Measurements from ENCODE around the gene ATCAY.

The ATCAY gene, protein sequence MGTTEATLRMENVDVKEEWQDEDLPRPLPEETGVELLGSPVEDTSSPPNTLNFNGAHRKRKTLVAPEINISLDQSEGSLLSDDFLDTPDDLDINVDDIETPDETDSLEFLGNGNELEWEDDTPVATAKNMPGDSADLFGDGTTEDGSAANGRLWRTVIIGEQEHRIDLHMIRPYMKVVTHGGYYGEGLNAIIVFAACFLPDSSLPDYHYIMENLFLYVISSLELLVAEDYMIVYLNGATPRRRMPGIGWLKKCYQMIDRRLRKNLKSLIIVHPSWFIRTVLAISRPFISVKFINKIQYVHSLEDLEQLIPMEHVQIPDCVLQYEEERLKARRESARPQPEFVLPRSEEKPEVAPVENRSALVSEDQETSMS

DNA sequence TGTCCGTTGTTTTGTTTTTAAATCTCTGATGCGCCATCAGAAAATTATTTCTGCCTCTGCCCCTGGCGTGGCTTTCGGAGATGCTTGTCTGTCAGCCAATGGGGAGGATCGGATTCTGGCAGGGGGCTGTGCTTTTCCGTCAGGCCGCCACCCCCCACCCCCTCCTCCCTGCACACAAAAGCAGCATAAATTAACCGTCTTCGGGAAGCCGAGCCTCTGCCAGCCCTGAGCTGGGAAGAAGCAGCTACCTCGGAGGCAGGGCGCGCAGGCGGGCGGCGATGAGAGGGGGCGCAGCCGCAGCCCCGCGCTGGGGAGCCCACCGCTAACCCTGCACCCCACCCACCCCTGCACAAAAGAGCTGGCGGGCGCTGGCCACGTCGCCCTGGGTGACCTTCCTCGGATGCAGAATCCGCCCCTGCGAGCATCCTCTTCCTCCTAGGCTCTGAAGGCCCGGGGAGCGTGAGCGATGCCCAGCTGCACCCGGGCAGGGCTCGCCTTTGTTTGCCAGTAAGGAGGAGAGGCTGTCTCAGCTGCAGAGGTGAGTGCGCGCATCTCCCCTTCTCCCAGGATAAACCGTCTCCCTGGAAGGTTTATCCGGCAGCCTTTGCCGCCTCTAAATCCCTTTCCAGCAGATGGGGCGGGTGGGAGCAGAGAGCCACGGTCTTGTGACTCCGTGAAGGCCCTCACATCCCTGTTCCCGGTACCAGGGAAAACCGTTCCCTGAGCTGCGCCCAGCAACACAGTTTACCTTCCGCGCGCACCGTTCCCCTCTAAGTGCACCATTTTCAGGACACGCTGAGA is at the start of gene ATCAY:
TSS of gene ATCAY (plus strand) at position 215 of the 801 bp plus-strand sequence. CDS start 5,083 bp downstream, outside the sequence.
- no peak for TF ChIP-seq JUND (IDR thresholded peaks at IDR 0.05; ENCODE audit: low read depth)
- DNase-seq (ENCODE audit: low read depth in 1 of 2, low spot score in 1 of 2) = no peak
- in situ Hi-C loops (cut with HindIII; ENCODE audit: low pct_unique_long_range_greater_than_20kb, low sequenced_read_pairs) = no loop called here

DNA sequence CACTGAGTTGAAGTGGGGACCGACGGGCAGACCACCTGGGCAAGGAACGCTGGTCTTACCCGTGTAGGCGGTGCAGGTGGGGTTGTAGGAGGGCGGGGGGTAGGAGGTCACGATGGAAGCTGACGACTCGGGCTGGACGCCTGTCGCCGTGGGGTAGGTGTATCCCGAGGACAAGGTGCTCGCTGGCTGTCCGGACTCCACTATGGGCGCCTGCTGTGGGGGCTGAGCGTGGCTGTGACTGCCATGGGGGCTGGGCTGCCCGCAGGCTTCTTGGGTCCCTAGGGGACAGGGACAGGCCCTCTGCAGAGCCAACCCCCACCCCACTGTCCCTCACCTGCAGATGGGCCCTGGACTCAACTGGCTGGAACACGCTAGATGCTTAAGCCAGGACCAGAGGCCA is 48.9 kb upstream of the ATCAY start:
- TF ChIP-seq JUND (IDR thresholded peaks at IDR 0.05; ENCODE audit: low read depth) = no peak
- in situ Hi-C loops (cut with HindIII; ENCODE audit: low pct_unique_long_range_greater_than_20kb, low sequenced_read_pairs) = no loop called here
- DNase-seq (ENCODE audit: low read depth in 1 of 2, low spot score in 1 of 2) = no peak

- in situ Hi-C loops (cut with HindIII; ENCODE audit: low pct_unique_long_range_greater_than_20kb, low sequenced_read_pairs) = no loop called here
- TF ChIP-seq JUND (IDR thresholded peaks at IDR 0.05; ENCODE audit: low read depth) = no peak
- DNase-seq (ENCODE audit: low read depth in 1 of 2, low spot score in 1 of 2) = no peak
These were observed 48.5 kb upstream of the ATCAY start for GRCh38 chr19:3832001-3832400.

GRCh38 chr19:3833578-3834348 is 46.7 kb upstream of the ATCAY start:
- no peak for DNase-seq (ENCODE audit: low read depth in 1 of 2, low spot score in 1 of 2)
- TF ChIP-seq JUND (IDR thresholded peaks at IDR 0.05; ENCODE audit: low read depth) = no peak
- in situ Hi-C loops (cut with HindIII; ENCODE audit: low pct_unique_long_range_greater_than_20kb, low sequenced_read_pairs) = no loop called here

- no peak for DNase-seq (ENCODE audit: low read depth in 1 of 2, low spot score in 1 of 2)
- no peak for TF ChIP-seq JUND (IDR thresholded peaks at IDR 0.05; ENCODE audit: low read depth)
- in situ Hi-C loops (cut with HindIII; ENCODE audit: low pct_unique_long_range_greater_than_20kb, low sequenced_read_pairs) = no loop called here
These were observed 46.0 kb upstream of the ATCAY start for GRCh38 chr19:3834349-3835054.

- no peak for DNase-seq (ENCODE audit: low read depth in 1 of 2, low spot score in 1 of 2)
- in situ Hi-C loops (cut with HindIII; ENCODE audit: low pct_unique_long_range_greater_than_20kb, low sequenced_read_pairs) = no loop called here
These were observed 45.4 kb upstream of the ATCAY start for GRCh38 chr19:3835055-3835435.

GRCh38 chr19:3836887-3837286 is 43.6 kb upstream of the ATCAY start:
- TF ChIP-seq JUND (IDR thresholded peaks at IDR 0.05; ENCODE audit: low read depth) = no peak
- no peak for DNase-seq (ENCODE audit: low read depth in 1 of 2, low spot score in 1 of 2)
- in situ Hi-C loops (cut with HindIII; ENCODE audit: low pct_unique_long_range_greater_than_20kb, low sequenced_read_pairs) = no loop called here

More at GRCh38 chr19:3835055-3835435, 45.4 kb upstream of the ATCAY start:
- TF ChIP-seq JUND (IDR thresholded peaks at IDR 0.05; ENCODE audit: low read depth) = no peak

DNA sequence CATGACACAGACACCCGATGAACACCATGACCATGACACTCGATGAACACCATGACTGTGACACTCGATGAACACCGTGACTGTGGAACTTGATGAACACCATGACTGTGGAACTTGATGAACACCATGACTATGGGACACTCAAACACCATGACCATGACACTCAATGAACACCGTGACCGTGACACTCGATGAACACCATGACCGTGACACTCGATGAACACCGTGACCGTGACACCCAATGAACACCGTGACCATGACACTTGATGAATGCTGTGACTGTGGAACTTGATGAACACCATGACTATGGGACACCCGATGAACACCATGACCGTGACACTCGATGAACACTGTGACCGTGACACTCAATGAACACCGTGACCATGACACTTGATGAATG is 43.2 kb upstream of the ATCAY start:
- no peak for TF ChIP-seq JUND (IDR thresholded peaks at IDR 0.05; ENCODE audit: low read depth)
- no peak for DNase-seq (ENCODE audit: low read depth in 1 of 2, low spot score in 1 of 2)
- in situ Hi-C loops (cut with HindIII; ENCODE audit: low pct_unique_long_range_greater_than_20kb, low sequenced_read_pairs) = no loop called here

GRCh38 chr19:3837922-3838321 is 42.6 kb upstream of the ATCAY start:
- no peak for TF ChIP-seq JUND (IDR thresholded peaks at IDR 0.05; ENCODE audit: low read depth)
- in situ Hi-C loops (cut with HindIII; ENCODE audit: low pct_unique_long_range_greater_than_20kb, low sequenced_read_pairs) = no loop called here
- DNase-seq (ENCODE audit: low read depth in 1 of 2, low spot score in 1 of 2) = no peak

DNA sequence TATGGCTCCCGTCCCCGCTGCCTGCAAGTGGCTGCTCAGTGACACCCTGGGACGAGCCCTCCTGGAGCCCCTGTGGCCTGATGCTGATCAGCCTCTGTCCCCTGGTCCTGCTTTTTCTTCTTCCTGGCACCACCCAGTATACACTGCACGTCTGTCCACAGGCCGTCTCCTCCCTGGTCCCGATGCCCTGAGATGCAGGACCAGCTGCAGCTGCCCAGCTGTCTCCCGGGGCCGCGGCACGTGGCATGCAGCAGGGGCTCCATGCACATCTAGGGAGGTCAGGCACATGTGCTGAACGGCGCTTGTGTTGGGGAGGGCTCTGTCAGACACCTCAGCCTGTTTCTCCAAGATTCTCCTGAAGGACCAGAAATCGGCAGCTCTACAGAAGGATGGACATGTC is 41.8 kb upstream of the ATCAY start:
- no peak for TF ChIP-seq JUND (IDR thresholded peaks at IDR 0.05; ENCODE audit: low read depth)
- in situ Hi-C loops (cut with HindIII; ENCODE audit: low pct_unique_long_range_greater_than_20kb, low sequenced_read_pairs) = no loop called here
- DNase-seq (ENCODE audit: low read depth in 1 of 2, low spot score in 1 of 2) = no peak

GRCh38 chr19:3839941-3840340 is 40.5 kb upstream of the ATCAY start:
- no peak for TF ChIP-seq JUND (IDR thresholded peaks at IDR 0.05; ENCODE audit: low read depth)
- no peak for DNase-seq (ENCODE audit: low read depth in 1 of 2, low spot score in 1 of 2)
- in situ Hi-C loops (cut with HindIII; ENCODE audit: low pct_unique_long_range_greater_than_20kb, low sequenced_read_pairs) = no loop called here

- DNase-seq (ENCODE audit: low read depth in 1 of 2, low spot score in 1 of 2) = no peak
- in situ Hi-C loops (cut with HindIII; ENCODE audit: low pct_unique_long_range_greater_than_20kb, low sequenced_read_pairs) = no loop called here
- TF ChIP-seq JUND (IDR thresholded peaks at IDR 0.05; ENCODE audit: low read depth) = no peak
These were observed 39.7 kb upstream of the ATCAY start for GRCh38 chr19:3840804-3841203.

Measured in T47D (cell line).